Lower leg skin (tissue), 4 donors: ENCODE data around the gene PI3. TPM values are rescaled to one million over a fixed set of nuclear protein-coding genes. Genes with fewer than 3 reads are reported as not detected.

Experiments
- DNase-seq, 2 donors: peaks; one replicate each; pipeline ENCODE4 v3.0.0-alpha.2; 2019; ENCODE audit warnings: low spot score in 2 of 2
- H3K4me3 ChIP-seq: fragments of 200-600 bp; sonication (generic); 2 replicates; pipeline ENCODE4 v1.5.1; 2017; ENCODE audit warnings: mild to moderate bottlenecking, low read depth; ENCODE audit not compliant: poor library complexity, severe bottlenecking
- CTCF ChIP-seq, 3 donors: fragments of 450-650 bp; IDR thresholded peaks; one replicate each; pipeline ENCODE4 v1.5.1; 2016; ENCODE audit warnings: antibody characterized with exemption in 3 of 3, mild to moderate bottlenecking in 3 of 3, moderate library complexity in 2 of 3
- POLR2A ChIP-seq, 2 donors: fragments of 450-650 bp; IDR thresholded peaks; one replicate each; pipeline ENCODE4 v1.6.1; 2016 to 2017; ENCODE audit warnings: antibody characterized with exemption in 2 of 2, mild to moderate bottlenecking in 1 of 2, moderate library complexity in 1 of 2
- WGBS, 2 donors: methylation state at CpG; one replicate each; pipeline ENCODE4 v1.1.5; 2018; 5-methylcytosine and 5-hydroxymethylcytosine counted together
- intact Hi-C: fragments of 100-400 bp; cut with DNase I; formaldehyde crosslinking; loops from one replicate; pipeline ENCODE4 v1.15.0; 2023; ENCODE audit warnings: low total_unique reads
- total RNA-seq, 4 donors: library from RNA; depleted of rRNA; stranded (reverse); fragments of >200 nt; gene quantifications; one replicate each; pipeline ENCODE4 v1.1.0, GENCODE V29; 2016

Gene PI3
- total RNA-seq, 4 donors from 2014 or later, result 0.76 to 62.6 (median 5.2) TPM

GRCh38 chr20:45156713-45157112, 18.0 kb upstream of the PI3 start:
- no peak overlapping the region for H3K4me3 ChIP-seq
- WGBS, 2 donors, result 59 to 65% methylated on average over 2 of the region's 2 CpGs
- intact Hi-C loops, result no loop called here
- no peak for TF ChIP-seq POLR2A (IDR thresholded peaks at IDR 0.05)
- TF ChIP-seq CTCF (IDR thresholded peaks at IDR 0.05), result no peak
- no peak for DNase-seq

DNA sequence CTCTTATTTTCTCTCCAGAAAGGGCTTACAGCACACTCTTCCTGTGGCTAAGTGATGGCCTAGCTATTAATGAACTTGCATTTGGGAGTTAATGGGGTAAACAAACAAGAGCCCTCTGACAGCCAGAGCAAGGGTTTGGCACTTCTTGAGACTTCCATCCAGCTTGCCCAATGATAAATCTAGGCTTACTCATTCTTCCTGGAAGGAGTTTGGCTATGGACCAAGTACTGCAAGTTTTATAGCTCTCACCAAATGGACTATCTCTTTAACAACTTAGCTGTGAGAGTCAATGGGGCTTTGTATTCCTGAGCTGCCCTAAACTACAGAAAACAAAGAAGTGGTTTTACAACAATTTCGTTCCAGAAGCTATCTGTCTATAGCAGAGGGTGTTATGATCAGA, 16.7 kb upstream of the PI3 start:
- no peak for TF ChIP-seq POLR2A (IDR thresholded peaks at IDR 0.05)
- TF ChIP-seq CTCF (IDR thresholded peaks at IDR 0.05), result no peak
- H3K4me3 ChIP-seq, result no peak overlapping the region
- 10 to 13% methylated on average over 1 of the region's 1 CpG for WGBS, 2 donors
- DNase-seq, result no peak
- intact Hi-C loops, result no loop called here

DNA sequence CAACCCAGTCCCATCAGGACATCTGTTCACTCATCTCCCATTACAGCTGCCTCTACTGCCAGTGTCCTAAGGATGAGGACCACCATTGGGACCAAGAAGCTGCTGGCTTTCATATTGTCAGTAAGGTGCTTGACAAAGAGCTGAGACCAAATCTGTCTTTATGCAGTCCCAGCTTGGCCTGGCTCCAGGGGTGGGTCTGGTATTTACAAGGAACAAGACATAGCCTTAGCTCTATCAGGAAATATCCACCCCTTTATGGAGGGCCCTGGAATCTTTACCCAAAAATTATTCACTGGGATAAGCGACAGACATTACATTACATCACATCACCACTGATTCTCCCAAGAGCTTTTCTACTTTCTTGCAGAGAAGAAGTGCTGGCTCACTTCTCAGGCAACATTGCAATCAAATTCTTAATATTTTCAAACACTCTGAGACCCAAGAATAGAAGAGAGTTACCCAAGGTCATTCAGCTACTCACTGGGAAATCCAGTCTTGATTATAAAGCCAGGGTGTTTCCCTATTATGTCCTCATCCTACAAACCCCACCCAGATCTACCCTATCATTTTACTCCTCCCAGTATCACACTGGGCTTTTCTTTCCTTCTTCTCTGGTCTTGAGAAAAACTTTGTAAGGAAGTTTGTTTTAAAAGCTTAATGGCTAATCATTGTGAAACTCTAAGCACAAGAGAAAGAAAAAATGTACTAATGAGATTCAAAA, 11.5 kb upstream of the PI3 start:
- no peak for DNase-seq
- 55 to 61% methylated on average over 1 of the region's 1 CpG for WGBS, 2 donors
- TF ChIP-seq POLR2A (IDR thresholded peaks at IDR 0.05), result no peak
- no peak for TF ChIP-seq CTCF (IDR thresholded peaks at IDR 0.05)
- intact Hi-C loops, result no loop called here
- H3K4me3 ChIP-seq, result no peak overlapping the region

GRCh38 chr20:45164906-45165305, 9.8 kb upstream of the PI3 start:
- intact Hi-C loops, result no loop called here
- WGBS, 2 donors, result 81 to 88% methylated on average over 1 of the region's 1 CpG
- DNase-seq, result no peak

DNA sequence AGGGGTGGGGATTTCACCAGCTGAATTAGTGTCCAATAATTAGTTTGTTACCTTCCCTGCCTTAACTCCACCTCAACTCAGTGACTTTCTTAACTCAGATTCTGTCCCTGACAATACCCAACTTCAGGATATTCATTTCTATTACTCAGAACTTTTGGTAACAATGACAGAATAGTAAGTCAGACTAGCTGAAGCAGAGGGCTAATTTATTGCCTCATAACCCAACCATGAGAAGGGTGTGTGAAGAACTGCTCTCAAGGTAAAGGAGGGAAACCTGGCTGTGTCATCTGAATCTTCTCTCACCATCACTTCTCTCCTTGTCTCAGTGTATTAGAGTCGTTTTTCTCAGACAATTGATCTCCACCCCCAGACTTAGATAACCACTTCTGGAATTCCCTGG, 1.2 kb upstream of the PI3 start:
- intact Hi-C loops, result no loop called here
- TF ChIP-seq POLR2A (IDR thresholded peaks at IDR 0.05), result no peak
- TF ChIP-seq CTCF (IDR thresholded peaks at IDR 0.05), result no peak
- no peak for DNase-seq
- WGBS, 2 donors, result 23 to 27% methylated on average over 1 of the region's 1 CpG
- no peak overlapping the region for H3K4me3 ChIP-seq

More at GRCh38 chr20:45164906-45165305, 9.8 kb upstream of the PI3 start:
- no peak overlapping the region for H3K4me3 ChIP-seq
- TF ChIP-seq POLR2A (IDR thresholded peaks at IDR 0.05), result no peak
- TF ChIP-seq CTCF (IDR thresholded peaks at IDR 0.05), result no peak
